BE2C (cell line): ENCODE results near the gene BICRAL.
"Not testable (repeated sequence)": the region's sequence is repeated elsewhere in the genome, so short reads cannot be mapped to it uniquely, and the experiment has no call there.

Experiments
- DNase-seq: peaks from one replicate; pipeline ENCODE4 v3.0.0-alpha.2; 2020
- H3K27me3 ChIP-seq: fragments of 250-450 bp; sonication (Bioruptor Pico); 2 replicates; pipeline ENCODE4 v1.5.1; 2020; ENCODE audit warnings: mild to moderate bottlenecking
- H3K36me3 ChIP-seq: fragments of 250-450 bp; sonication (Bioruptor Pico); 2 replicates; pipeline ENCODE4 v1.5.1; 2020; ENCODE audit warnings: mild to moderate bottlenecking
- H3K4me1 ChIP-seq: fragments of 250-450 bp; sonication (Bioruptor Pico); 2 replicates; pipeline ENCODE4 v1.5.1; 2020
- H3K4me3 ChIP-seq: 2 replicates; pipeline ENCODE4 v1.5.1; 2011; ENCODE audit warnings: low read depth, low read length
- H3K9me3 ChIP-seq: fragments of 250-450 bp; sonication (Bioruptor Pico); 2 replicates; pipeline ENCODE4 v1.5.1; 2020
- CTCF ChIP-seq: IDR thresholded peaks from 2 replicates; pipeline ENCODE4 v1.5.1; 2012; ENCODE audit warnings: mild to moderate bottlenecking, low read depth, low read length

BICRAL gene

GRCh38 chr6:42808492-42809483 is 26.9 kb downstream of the BICRAL start:
- Histone ChIP-seq H3K36me3 (peaks cover 3% of the 10 kb centered on the region; the same call in 1 of the 2 replicates), H3K27me3 (no peaks in the 10 kb centered on the region), H3K4me3 (no peak overlapping the region), H3K4me1 (no peaks in the 10 kb centered on the region), H3K9me3 (no peaks in the 10 kb centered on the region; the same call in 1 of the 2 replicates)
- no peak for TF ChIP-seq CTCF
- no peak for DNase-seq

GRCh38 chr6:42813074-42813645 is 31.3 kb downstream of the BICRAL start:
- no peak overlapping the region for H3K4me3 ChIP-seq
- H3K27me3 ChIP-seq: no peaks in the 10 kb centered on the region
- H3K9me3 ChIP-seq: no peaks in the 10 kb centered on the region; the same call in 1 of the 2 replicates
- H3K4me1 ChIP-seq: no peaks in the 10 kb centered on the region
- peaks cover 3% of the 10 kb centered on the region; the same call in 1 of the 2 replicates for H3K36me3 ChIP-seq
- DNase-seq: no peak
- TF ChIP-seq CTCF: no peak

- no peak overlapping the region for H3K4me3 ChIP-seq
- peaks cover 3% of the 10 kb centered on the region; the same call in 1 of the 2 replicates for H3K36me3 ChIP-seq
- DNase-seq: no peak
- H3K4me1 ChIP-seq: no peaks in the 10 kb centered on the region
- H3K27me3 ChIP-seq: no peaks in the 10 kb centered on the region
- H3K9me3 ChIP-seq: no peaks in the 10 kb centered on the region; the same call in 1 of the 2 replicates
- TF ChIP-seq CTCF: no peak
Observed at GRCh38 chr6:42813906-42814444, 32.1 kb downstream of the BICRAL start.

GRCh38 chr6:42815726-42816125 is 33.9 kb downstream of the BICRAL start:
- DNase-seq, H3K27me3 ChIP-seq, H3K4me3 ChIP-seq, H3K9me3 ChIP-seq, H3K36me3 ChIP-seq: not testable (repeated sequence)
- peaks cover 11% of the 10 kb centered on the region for H3K4me1 ChIP-seq

- no peak overlapping the region for H3K4me3 ChIP-seq
- H3K4me1 ChIP-seq: peaks cover 11% of the 10 kb centered on the region
- no peak for DNase-seq
- TF ChIP-seq CTCF: no peak
- no peaks in the 10 kb centered on the region for H3K9me3 ChIP-seq
- H3K27me3 ChIP-seq: no peaks in the 10 kb centered on the region
- H3K36me3 ChIP-seq: peaks cover 3% of the 10 kb centered on the region
Observed at GRCh38 chr6:42817907-42818306, 36.1 kb downstream of the BICRAL start.

GRCh38 chr6:42818416-42818815 is 36.6 kb downstream of the BICRAL start:
- TF ChIP-seq CTCF: no peak
- Histone ChIP-seq H3K9me3 (no peaks in the 10 kb centered on the region), H3K4me3 (no peak overlapping the region)

More at GRCh38 chr6:42818416-42818815, 36.6 kb downstream of the BICRAL start:
- H3K27me3 ChIP-seq: no peaks in the 10 kb centered on the region
- H3K36me3 ChIP-seq: peaks cover 7% of the 10 kb centered on the region
- DNase-seq: no peak
- H3K4me1 ChIP-seq: peaks cover 11% of the 10 kb centered on the region
